GM12878 (cell line): Measurements from ENCODE around the gene RALGPS2. TPM values are rescaled to one million over a fixed set of nuclear protein-coding genes. Genes with fewer than 3 reads are reported as not detected.

Experiments
- ATAC-seq: fragments of 200-7000 bp; cut with Tn5 transposase; 3 replicates; pipeline ENCODE4 v1.9.1; 2020; ENCODE audit warnings: mild to moderate bottlenecking, moderate library complexity
- BruUV-seq: library from RNA; stranded (reverse); fragments of 400-500 nt; replicated peaks from 2 replicates; lab custom pipeline; 2021; lab: Mats Ljungman, UMichigan
- CTCF ChIA-PET: fragments of 300-600 bp; sonication (Branson Sonifier 250); formaldehyde crosslinking; extraction: SDS; loops from one replicate; lab custom pipeline; 2021; ENCODE audit warnings: inconsistent platforms; lab: Yijun Ruan, JAX
- POLR2A ChIA-PET: fragments of 350-600 bp; formaldehyde crosslinking; extraction: SDS; loops from one replicate; lab custom pipeline; 2021; ENCODE audit warnings: inconsistent platforms; lab: Charles Lee
- RAD21 ChIA-PET: fragments of 300-600 bp; sonication (Branson Sonifier 250); formaldehyde crosslinking; loops from one replicate; lab custom pipeline; 2023; ENCODE audit warnings: antibody characterized with exemption; ENCODE audit not compliant: unreplicated experiment; lab: Charles Lee
- SMC1A ChIA-PET: fragments of 300-600 bp; sonication (Branson Sonifier 250); formaldehyde crosslinking; loops from one replicate; lab custom pipeline; 2023; ENCODE audit not compliant: unreplicated experiment, uncharacterized antibody; lab: Charles Lee
- DNase-seq: peaks from one replicate; pipeline ENCODE4 v3.0.0-alpha.2; 2011; ENCODE audit warnings: low read depth, low spot score
- FAIRE-seq: peaks from 3 replicates; lab custom pipeline; 2011; peaks lifted over from hg19 to GRCh38; lab: Jason Lieb, UNC
- H2AFZ ChIP-seq: 2 replicates; pipeline ENCODE4 v1.6.0; 2011; ENCODE audit warnings: low read depth, low read length, control low read depth; ENCODE audit not compliant: control insufficient read depth
- H3K27ac ChIP-seq: 2 replicates; pipeline ENCODE4 v1.5.1; 2011; ENCODE audit warnings: control low read depth; ENCODE audit not compliant: control insufficient read depth, insufficient read depth
- H3K27me3 ChIP-seq, 2 experiments: replicated peaks in 1 of 2; 2 replicates each; pipeline versions ENCODE4 v1.6.0 to v1.6.1; 2011; ENCODE audit warnings: low read length in 1 of 2; ENCODE audit not compliant: control insufficient read depth in 2 of 2, insufficient read depth in 2 of 2
- H3K36me3 ChIP-seq, 2 experiments: 2 replicates each; pipeline ENCODE4 v1.5.1; 2011; ENCODE audit warnings: low read length in 1 of 2; ENCODE audit not compliant: control insufficient read depth in 2 of 2, insufficient read depth in 2 of 2
- H3K4me1 ChIP-seq: 2 replicates; pipeline ENCODE4 v1.6.1; 2011; ENCODE audit warnings: mild to moderate bottlenecking, low read length, moderate library complexity, mixed read lengths; ENCODE audit not compliant: control insufficient read depth, insufficient read depth
- H3K4me2 ChIP-seq: 2 replicates; pipeline ENCODE4 v1.6.0; 2011; ENCODE audit warnings: control low read depth; ENCODE audit not compliant: control insufficient read depth, insufficient read depth
- H3K4me3 ChIP-seq: fragments of 200-600 bp; sonication (generic); 2 replicates; pipeline ENCODE4 v1.5.1; 2016
- H3K79me2 ChIP-seq: 2 replicates; pipeline ENCODE4 v1.6.0; 2011; ENCODE audit warnings: low read length; ENCODE audit not compliant: control insufficient read depth, insufficient read depth
- H3K9ac ChIP-seq: 2 replicates; pipeline ENCODE4 v1.8.0; 2011; ENCODE audit warnings: low read length, control low read depth, mixed read lengths; ENCODE audit not compliant: control insufficient read depth, insufficient read depth
- H3K9me3 ChIP-seq: replicated peaks from 3 replicates; pipeline ENCODE4 v1.5.1; 2011; ENCODE audit warnings: mild to moderate bottlenecking, low read length; ENCODE audit not compliant: control insufficient read depth, insufficient read depth
- H4K20me1 ChIP-seq: 2 replicates; pipeline ENCODE4 v1.6.0; 2011; ENCODE audit not compliant: control insufficient read depth, insufficient read depth
- CREM ChIP-seq: IDR thresholded peaks from 2 replicates; pipeline ENCODE4 v1.6.1; 2014; ENCODE audit warnings: antibody characterized with exemption, low read depth
- JUND ChIP-seq: IDR thresholded peaks from 2 replicates; pipeline ENCODE4 v1.6.1; 2012; ENCODE audit warnings: low read depth, mild to moderate bottlenecking, low read length, improper control_type of control experiment, moderate library complexity
- MYC ChIP-seq: IDR thresholded peaks from 2 replicates; pipeline ENCODE4 v1.6.1; 2011; ENCODE audit warnings: mild to moderate bottlenecking, low read length, moderate library complexity, inconsistent platforms; ENCODE audit not compliant: insufficient read depth, insufficient replicate concordance, insufficient read length, severe bottlenecking
- PAX8 ChIP-seq: fragments of 450-650 bp; IDR thresholded peaks from 2 replicates; pipeline ENCODE4 v1.6.1; 2017; ENCODE audit warnings: mild to moderate bottlenecking, moderate library complexity
- POLR2AphosphoS5 ChIP-seq: IDR thresholded peaks from 2 replicates; pipeline ENCODE4 v1.6.1; 2011; ENCODE audit warnings: mild to moderate bottlenecking, low read length, inconsistent platforms
- RFX5 ChIP-seq: IDR thresholded peaks from 2 replicates; pipeline ENCODE4 v1.6.1; 2011; ENCODE audit warnings: low read depth, low read length, improper control_type of control experiment
- STAT3 ChIP-seq: IDR thresholded peaks from 2 replicates; pipeline ENCODE4 v1.6.1; 2011; ENCODE audit warnings: low read depth, low read length, improper control_type of control experiment
- WGBS: methylation state at CpG from one replicate; pipeline ENCODE4 v1.1.6; 2016; ENCODE audit warnings: low lambda C conversion rate; ENCODE audit not compliant: insufficient replicate concordance, insufficient coverage; ENCODE audit errors: missing lambda C conversion rate; 5-methylcytosine and 5-hydroxymethylcytosine counted together
- in situ Hi-C: fragments of 300-500 bp; cut with MboI; formaldehyde crosslinking; loops from 9 replicates; pipeline ENCODE4 v1.14.3; 2018; ENCODE audit warnings: mixed read lengths
- intact Hi-C: fragments of 100-400 bp; cut with micrococcal nuclease; formaldehyde crosslinking; loops from one replicate; pipeline ENCODE4 v1.14.2; 2022; ENCODE audit not compliant: unreplicated experiment
- polyA plus RNA-seq, 11 experiments: library from polyadenylated mRNA; depleted of rRNA in 4 of 11; unstranded in 6 of 11; stranded (reverse) in 5 of 11; fragments of >200 nt; fragmentation: Nextera tagmentation in 4 of 11; fragmentation: Illumina TruSeq in 1 of 11; extraction: Ambion mirVana in 4 of 11; extraction: Trizol in 1 of 11; gene quantifications; 1 replicate in 1 of 11; 2 replicates in 10 of 11; pipeline versions ENCODE4 v1.2.1 to v1.2.3, GENCODE V29; 2011 to 2016; ENCODE audit warnings: inconsistent platforms in 2 of 11, missing spikeins in 2 of 11, low read depth in 1 of 11
- total RNA-seq, 4 experiments: library from RNA; depleted of rRNA in 3 of 4; stranded (reverse); fragments of >200 nt in 3 of 4; fragmentation: Illumina TruSeq in 1 of 4; extraction: Trizol in 1 of 4; gene quantifications; 2 replicates each; pipeline versions ENCODE4 v1.2.1 to v1.2.3, GENCODE V29; 2013 to 2021
- TF ChIP-seq, protein P1 (sequence below): IDR thresholded peaks from 2 replicates; pipeline ENCODE4 v1.6.1; 2012; ENCODE audit warnings: low read depth, low read length, improper control_type of control experiment

Gene RALGPS2
- total and polyA plus RNA-seq, 10 of the 15 experiments (the other 5 are each of a cell fraction or from before 2014, with no cell fraction given): 0.08 to 3.7 (median 0.50) TPM

DNA sequence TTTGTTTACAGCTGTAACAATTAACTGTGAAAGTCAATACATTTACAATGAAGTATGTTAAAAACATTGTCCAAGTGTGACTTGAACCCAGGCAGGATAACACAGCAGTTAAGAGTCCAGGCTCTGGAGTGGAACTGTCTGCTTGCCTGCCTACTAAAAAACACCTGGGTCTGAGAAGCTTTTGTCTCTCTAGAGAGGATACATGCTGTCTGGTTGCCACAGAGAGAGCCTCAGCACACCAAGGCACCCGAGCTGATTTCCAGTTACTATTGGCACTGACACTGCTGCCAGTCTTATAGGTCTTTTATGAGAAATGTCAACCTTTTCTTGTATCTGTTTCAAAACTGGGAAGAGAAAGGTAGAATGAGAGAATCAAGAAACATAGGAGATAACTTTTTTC is 20.2 kb upstream of the RALGPS2 start:
- intact Hi-C loops: no loop called here

DNA sequence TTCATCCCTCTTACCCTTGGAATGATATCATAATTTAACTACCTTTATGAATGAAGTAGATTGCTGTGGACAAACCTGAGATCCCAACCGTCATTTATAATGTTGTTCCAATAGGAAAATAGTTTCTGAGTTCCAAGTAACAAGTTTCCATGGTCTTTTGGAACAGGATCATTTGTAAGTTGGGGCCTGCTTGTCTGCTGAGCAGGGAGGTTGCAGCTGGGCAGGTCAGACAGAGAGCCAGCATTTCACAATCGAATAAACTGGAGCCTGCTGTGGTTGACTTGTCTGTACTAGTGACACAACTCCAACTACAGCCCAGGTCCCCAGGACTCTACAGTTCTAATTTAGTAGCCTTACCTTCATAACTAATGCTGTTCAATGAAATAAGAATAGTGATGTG is 18.6 kb upstream of the RALGPS2 start:
- intact Hi-C loops: no loop called here
- no peaks in the 10 kb centered on the region for H3K36me3 ChIP-seq
- ChIA-PET CTCF (interaction anchor here (1.7 kb wide), 1 partner anchor 163 kb away, joined by 5 read pairs; no protein-coding TSS in a partner anchor), RAD21 (no interaction called here), SMC1A (interaction anchor here (1.6 kb wide), 2 partner anchors 8 to 47 kb away, joined by 3 read pairs; no protein-coding TSS in a partner anchor), POLR2A (no interaction called here)
- no peak overlapping the region for H3K27ac ChIP-seq
- H3K79me2 ChIP-seq: no peaks in the 10 kb centered on the region
- no peak overlapping the region for H2AFZ ChIP-seq
- H4K20me1 ChIP-seq: no peaks in the 10 kb centered on the region
- DNase-seq (no peak), FAIRE-seq (no peak), ATAC-seq (no peak)
- no peaks in the 10 kb centered on the region for H3K27me3 ChIP-seq
- no peak overlapping the region for H3K4me3 ChIP-seq
- no peaks in the 10 kb centered on the region for H3K4me1 ChIP-seq
- H3K4me2 ChIP-seq: no peak overlapping the region
- no peaks in the 10 kb centered on the region for H3K9me3 ChIP-seq
- BruUV-seq: no TSS peak
- in situ Hi-C loops: loop anchor here (5.0 kb wide), 1 partner anchor 51 kb away; no protein-coding TSS in a partner anchor
- 20% methylated on average over 2 of the region's 2 CpGs for WGBS
- TF ChIP-seq JUND: no peak
- no peak for TF ChIP-seq CREM
- TF ChIP-seq, protein P1, sequence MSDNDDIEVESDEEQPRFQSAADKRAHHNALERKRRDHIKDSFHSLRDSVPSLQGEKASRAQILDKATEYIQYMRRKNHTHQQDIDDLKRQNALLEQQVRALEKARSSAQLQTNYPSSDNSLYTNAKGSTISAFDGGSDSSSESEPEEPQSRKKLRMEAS: no peak
- TF ChIP-seq STAT3: no peak
- TF ChIP-seq PAX8: no peak
- H3K9ac ChIP-seq: no peak overlapping the region

More for the DNA sequence above, 20.2 kb upstream of the RALGPS2 start:
- in situ Hi-C loops: loop anchor here (5.0 kb wide), 1 partner anchor 52 kb away; no protein-coding TSS in a partner anchor
- H3K9ac ChIP-seq: no peak overlapping the region
- no peaks in the 10 kb centered on the region for H3K79me2 ChIP-seq
- H3K27me3 ChIP-seq: no peaks in the 10 kb centered on the region
- FAIRE-seq (no peak), ATAC-seq (no peak)
- no peaks in the 10 kb centered on the region for H3K4me1 ChIP-seq
- RAD21 ChIA-PET: no interaction called here
- POLR2A ChIA-PET: no interaction called here
- H3K4me2 ChIP-seq: no peak overlapping the region
- no peaks in the 10 kb centered on the region for H3K9me3 ChIP-seq
- CTCF ChIA-PET: interaction anchor here (1.8 kb wide), 1 partner anchor 162 kb away, joined by 5 read pairs; no protein-coding TSS in a partner anchor
- H3K36me3 ChIP-seq: no peaks in the 10 kb centered on the region
- H3K27ac ChIP-seq: no peak overlapping the region
- no peak overlapping the region for H3K4me3 ChIP-seq
- BruUV-seq: no TSS peak
- no peaks in the 10 kb centered on the region for H4K20me1 ChIP-seq
- TF ChIP-seq RFX5 (no peak), MYC (no peak), CREM (no peak), POLR2AphosphoS5 (no peak)
- TF ChIP-seq, all 136 proteins: peak for 0
- SMC1A ChIA-PET: no interaction called here
- DNase-seq: no peak
- H2AFZ ChIP-seq: no peak overlapping the region
- WGBS: 7% methylated on average over 1 of the region's 1 CpG
